HCT116 (cell line): ENCODE results near the gene NNAT. TPM values are rescaled to one million over a fixed set of nuclear protein-coding genes. Genes with fewer than 3 reads are reported as not detected.

Experiments used
- ATAC-seq: fragments of 200-7000 bp; cut with Tn5 transposase; 2 replicates; pipeline ENCODE4 v1.9.1; 2020; ENCODE audit warnings: mild to moderate bottlenecking, moderate library complexity
- BruUV-seq: library from RNA; stranded (reverse); fragments of 400-500 nt; replicated peaks from 2 replicates; lab custom pipeline; 2021; lab: Mats Ljungman, UMichigan
- CTCF ChIA-PET: fragments of 300-600 bp; sonication (Branson Sonifier 250); formaldehyde crosslinking; loops from one replicate; lab custom pipeline; 2021; ENCODE audit warnings: antibody characterized with exemption; lab: Charles Lee
- POLR2A ChIA-PET: fragments of 300-600, 350-600 bp; sonication (Branson Sonifier 250); formaldehyde crosslinking; loops from one replicate; lab custom pipeline; 2021; ENCODE audit warnings: antibody characterized with exemption; lab: Charles Lee
- RAD21 ChIA-PET, 2 experiments: fragments of 300-600 bp; sonication (Branson Sonifier 250); formaldehyde crosslinking; loops; one replicate each; lab custom pipeline; 2023; ENCODE audit warnings: low total read pairs in 2 of 2; ENCODE audit not compliant: uncharacterized antibody in 2 of 2, unreplicated experiment in 2 of 2, low non-redundant PET in 1 of 2; lab: Charles Lee
- DNase-seq: peaks from one replicate; pipeline ENCODE4 v3.0.0-alpha.2; 2010; ENCODE audit warnings: low read depth, low spot score
- H2AFZ ChIP-seq: fragments of 200-600 bp; shearing (Covaris generic), sonication (generic); 2 replicates; pipeline ENCODE4 v1.6.1; 2017; ENCODE audit warnings: low read depth, mixed run types, mixed read lengths, antibody characterized with exemption, low read length; ENCODE audit not compliant: poor library complexity, severe bottlenecking
- H3K27ac ChIP-seq: 2 replicates; pipeline ENCODE4 v1.5.1; 2012; ENCODE audit warnings: low read depth, low read length
- H3K27me3 ChIP-seq: fragments of 200-600 bp; sonication (generic); 2 replicates; pipeline ENCODE4 v1.6.1; 2016; ENCODE audit warnings: mixed run types, low read length, mixed read lengths; ENCODE audit not compliant: insufficient read depth
- H3K36me3 ChIP-seq, 2 experiments: fragments of 200-500 bp in 1 of 2; fragments of 200-600 bp in 1 of 2; sonication (Bioruptor generic) in 1 of 2; sonication (generic) in 1 of 2; 2 replicates each; pipeline versions ENCODE4 v1.5.1 to v1.6.1; 2014 to 2016; ENCODE audit warnings: low read length in 2 of 2, inconsistent platforms in 1 of 2, mixed read lengths in 1 of 2, mixed run types in 1 of 2; ENCODE audit not compliant: insufficient read depth in 2 of 2, control insufficient read depth in 1 of 2
- H3K4me1 ChIP-seq, 2 experiments: fragments of 200-600 bp in 1 of 2; sonication (generic) in 1 of 2; 2 replicates each; pipeline versions ENCODE4 v1.5.1 to v1.6.1; 2012 to 2017; ENCODE audit warnings: low read length in 2 of 2, inconsistent platforms in 1 of 2, mild to moderate bottlenecking in 1 of 2, mixed read lengths in 1 of 2, mixed run types in 1 of 2, moderate library complexity in 1 of 2; ENCODE audit not compliant: insufficient read depth in 2 of 2, control insufficient read depth in 1 of 2
- H3K4me2 ChIP-seq: fragments of 200-600 bp; sonication (generic); 2 replicates; pipeline ENCODE4 v1.6.1; 2017; ENCODE audit warnings: mixed run types, low read length, mixed read lengths
- H3K4me3 ChIP-seq, 2 experiments: fragments of 200-600 bp in 1 of 2; sonication (generic) in 1 of 2; replicated peaks in 1 of 2; 2 replicates each; pipeline ENCODE4 v1.5.1; 2011 to 2016; ENCODE audit warnings: low read length in 2 of 2, control low read depth in 1 of 2, low read depth in 1 of 2, mild to moderate bottlenecking in 1 of 2, mixed read lengths in 1 of 2, mixed run types in 1 of 2
- H3K79me2 ChIP-seq: fragments of 200-600 bp; sonication (generic); 2 replicates; pipeline ENCODE4 v1.6.1; 2017; ENCODE audit warnings: mild to moderate bottlenecking, mixed run types, low read length, moderate library complexity, mixed read lengths; ENCODE audit not compliant: insufficient read depth
- H3K9ac ChIP-seq: fragments of 200-600 bp; sonication (generic); 2 replicates; pipeline ENCODE4 v1.6.1; 2016; ENCODE audit warnings: low read length, mixed read lengths
- H3K9me2 ChIP-seq: fragments of 200-600 bp; sonication (generic), shearing (Covaris generic); 2 replicates; pipeline ENCODE4 v1.6.1; 2017; ENCODE audit warnings: mixed run types, mild to moderate bottlenecking, moderate library complexity; ENCODE audit not compliant: insufficient read depth
- H3K9me3 ChIP-seq, 2 experiments: fragments of 200-500 bp in 1 of 2; fragments of 200-600 bp in 1 of 2; sonication (Bioruptor generic) in 1 of 2; sonication (generic) in 1 of 2; 2 replicates each; pipeline ENCODE4 v1.6.1; 2014 to 2017; ENCODE audit warnings: low read length in 2 of 2, mixed read lengths in 2 of 2, inconsistent platforms in 1 of 2, low read depth in 1 of 2, mild to moderate bottlenecking in 1 of 2, mixed run types in 1 of 2, moderate library complexity in 1 of 2; ENCODE audit not compliant: control insufficient read depth in 1 of 2, insufficient read depth in 1 of 2
- H4K20me1 ChIP-seq: fragments of 200-600 bp; sonication (generic), shearing (Covaris generic); 2 replicates; pipeline ENCODE4 v1.6.1; 2017; ENCODE audit warnings: mixed run types, mild to moderate bottlenecking, moderate library complexity; ENCODE audit not compliant: insufficient read depth
- EZH2phosphoT487 ChIP-seq: fragments of 200-600 bp; IDR thresholded peaks from 2 replicates; pipeline ENCODE4 v1.6.1; 2018; ENCODE audit warnings: antibody characterized with exemption, borderline replicate concordance
- JUND ChIP-seq: IDR thresholded peaks from 2 replicates; pipeline ENCODE4 v1.6.1; 2012
- RAD21 ChIP-seq: IDR thresholded peaks from 2 replicates; pipeline ENCODE4 v1.6.1; 2012; ENCODE audit warnings: low read depth, mild to moderate bottlenecking
- YY1 ChIP-seq: IDR thresholded peaks from 2 replicates; pipeline ENCODE4 v1.6.1; 2011; ENCODE audit warnings: low read length, low read depth, moderate library complexity, mild to moderate bottlenecking; ENCODE audit not compliant: insufficient replicate concordance; ENCODE audit errors: extremely low read depth
- ZFX ChIP-seq: fragments of 450-650 bp; IDR thresholded peaks from 2 replicates; pipeline ENCODE4 v1.6.1; 2017
- ZNF274 ChIP-seq: fragments of 200-500 bp; sonication (Bioruptor generic); IDR thresholded peaks from 2 replicates; pipeline ENCODE4 v1.6.1; 2014; ENCODE audit warnings: mild to moderate bottlenecking, low read depth, low read length, inconsistent platforms
- intact Hi-C: fragments of 100-400 bp; cut with micrococcal nuclease; formaldehyde crosslinking; loops from 2 replicates; pipeline ENCODE4 v1.10.0; 2022
- total RNA-seq: library from RNA; stranded (reverse); gene quantifications from one replicate; pipeline ENCODE4 v1.2.1, GENCODE V29; 2021; ENCODE audit not compliant: unreplicated experiment
- TF ChIP-seq, protein P1 (sequence below), 3 experiments: fragments of 200-600 bp in 1 of 3; sonication (generic) in 1 of 3; IDR thresholded peaks in 2 of 3; conservative IDR thresholded peaks in 1 of 3; 2 replicates each; pipeline ENCODE4 v1.5.1; 2012 to 2017; ENCODE audit warnings: low read depth in 2 of 3, low read length in 2 of 3, antibody characterized with exemption in 1 of 3, borderline replicate concordance in 1 of 3, control low read depth in 1 of 3, mild to moderate bottlenecking in 1 of 3, mixed read lengths in 1 of 3, mixed run types in 1 of 3, moderate library complexity in 1 of 3; ENCODE audit not compliant: insufficient read depth in 1 of 3
- TF ChIP-seq, protein P2 (sequence below): IDR thresholded peaks from 2 replicates; pipeline ENCODE4 v1.6.1; 2011; ENCODE audit warnings: mild to moderate bottlenecking, low read length, moderate library complexity; ENCODE audit not compliant: insufficient replicate concordance; ENCODE audit errors: extremely low read depth

NNAT gene
- total RNA-seq, 1 experiment from 2014 or later, result not detected

DNA sequence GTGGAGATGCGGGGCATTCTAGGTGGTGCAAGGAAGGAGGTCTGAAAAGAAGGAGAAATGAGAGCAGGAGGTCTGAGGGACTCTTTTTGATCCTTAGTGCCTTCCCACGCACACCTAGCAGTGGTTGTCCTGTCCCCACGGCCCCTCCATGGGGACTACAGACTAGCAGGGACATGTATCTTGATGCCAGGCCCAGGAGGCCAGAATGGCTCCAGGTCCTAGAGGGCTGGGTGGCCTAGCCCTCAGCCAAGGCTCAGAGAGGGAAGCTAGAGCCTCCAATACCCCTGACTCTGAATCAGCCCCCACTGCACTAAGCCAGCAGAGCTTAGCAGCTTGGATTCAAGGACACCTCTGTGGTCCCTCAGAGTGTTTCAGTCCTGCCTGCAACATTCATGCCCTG is 23.3 kb downstream of the NNAT start (continued):
- TF ChIP-seq, protein P1, sequence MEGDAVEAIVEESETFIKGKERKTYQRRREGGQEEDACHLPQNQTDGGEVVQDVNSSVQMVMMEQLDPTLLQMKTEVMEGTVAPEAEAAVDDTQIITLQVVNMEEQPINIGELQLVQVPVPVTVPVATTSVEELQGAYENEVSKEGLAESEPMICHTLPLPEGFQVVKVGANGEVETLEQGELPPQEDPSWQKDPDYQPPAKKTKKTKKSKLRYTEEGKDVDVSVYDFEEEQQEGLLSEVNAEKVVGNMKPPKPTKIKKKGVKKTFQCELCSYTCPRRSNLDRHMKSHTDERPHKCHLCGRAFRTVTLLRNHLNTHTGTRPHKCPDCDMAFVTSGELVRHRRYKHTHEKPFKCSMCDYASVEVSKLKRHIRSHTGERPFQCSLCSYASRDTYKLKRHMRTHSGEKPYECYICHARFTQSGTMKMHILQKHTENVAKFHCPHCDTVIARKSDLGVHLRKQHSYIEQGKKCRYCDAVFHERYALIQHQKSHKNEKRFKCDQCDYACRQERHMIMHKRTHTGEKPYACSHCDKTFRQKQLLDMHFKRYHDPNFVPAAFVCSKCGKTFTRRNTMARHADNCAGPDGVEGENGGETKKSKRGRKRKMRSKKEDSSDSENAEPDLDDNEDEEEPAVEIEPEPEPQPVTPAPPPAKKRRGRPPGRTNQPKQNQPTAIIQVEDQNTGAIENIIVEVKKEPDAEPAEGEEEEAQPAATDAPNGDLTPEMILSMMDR (IDR thresholded peaks at IDR 0.05 in 2 of 3, conservative IDR thresholded peaks at IDR 0.05 in 1 of 3; ENCODE audit: borderline replicate concordance in 1 of 3, insufficient read depth in 1 of 3, low read depth in 2 of 3, low read length in 2 of 3), result no peak
- TF ChIP-seq, all 23 proteins: peak for 0

- no peaks in the 10 kb centered on the region for H3K9me3 ChIP-seq
- H3K9me2 ChIP-seq, result no peaks in the 10 kb centered on the region
- intact Hi-C loops, result no loop called here
- H3K9ac ChIP-seq, result no peak overlapping the region
- TF ChIP-seq, protein P2, sequence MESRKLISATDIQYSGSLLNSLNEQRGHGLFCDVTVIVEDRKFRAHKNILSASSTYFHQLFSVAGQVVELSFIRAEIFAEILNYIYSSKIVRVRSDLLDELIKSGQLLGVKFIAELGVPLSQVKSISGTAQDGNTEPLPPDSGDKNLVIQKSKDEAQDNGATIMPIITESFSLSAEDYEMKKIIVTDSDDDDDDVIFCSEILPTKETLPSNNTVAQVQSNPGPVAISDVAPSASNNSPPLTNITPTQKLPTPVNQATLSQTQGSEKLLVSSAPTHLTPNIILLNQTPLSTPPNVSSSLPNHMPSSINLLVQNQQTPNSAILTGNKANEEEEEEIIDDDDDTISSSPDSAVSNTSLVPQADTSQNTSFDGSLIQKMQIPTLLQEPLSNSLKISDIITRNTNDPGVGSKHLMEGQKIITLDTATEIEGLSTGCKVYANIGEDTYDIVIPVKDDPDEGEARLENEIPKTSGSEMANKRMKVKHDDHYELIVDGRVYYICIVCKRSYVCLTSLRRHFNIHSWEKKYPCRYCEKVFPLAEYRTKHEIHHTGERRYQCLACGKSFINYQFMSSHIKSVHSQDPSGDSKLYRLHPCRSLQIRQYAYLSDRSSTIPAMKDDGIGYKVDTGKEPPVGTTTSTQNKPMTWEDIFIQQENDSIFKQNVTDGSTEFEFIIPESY, result no peak
- TF ChIP-seq RAD21, result no peak
- TF ChIP-seq JUND, result no peak
- TF ChIP-seq ZNF274, result no peak
- TF ChIP-seq YY1, result no peak
- TF ChIP-seq EZH2phosphoT487, result no peak
- TF ChIP-seq ZFX, result no peak
- no peak overlapping the region for H2AFZ ChIP-seq
- ChIA-PET CTCF (no interaction called here), POLR2A (no interaction called here), RAD21 (no interaction called here)
- no peak overlapping the region for H3K27ac ChIP-seq
- no peaks in the 10 kb centered on the region for H3K27me3 ChIP-seq
- ATAC-seq (no peak), DNase-seq (no peak)
- BruUV-seq, result no TSS peak
- H3K4me3 ChIP-seq, result no peak overlapping the region
- H3K4me1 ChIP-seq, result no peaks in the 10 kb centered on the region
- no peaks in the 10 kb centered on the region for H3K79me2 ChIP-seq
- no peaks in the 10 kb centered on the region for H4K20me1 ChIP-seq
- no peak overlapping the region for H3K4me2 ChIP-seq
- no peaks in the 10 kb centered on the region for H3K36me3 ChIP-seq
Measured at GRCh38 chr20:37545516-37545915, 24.5 kb downstream of the NNAT start.
